HCEC 1CT (cell line): ENCODE results near the gene CIART.
"Not testable (repeated sequence)": the region's sequence is repeated elsewhere in the genome, so short reads cannot be mapped to it uniquely, and the experiment has no call there.

Experiments
- DNase-seq: peaks from one replicate; pipeline ENCODE4 v3.0.0-alpha.2; 2017

CIART gene, protein sequence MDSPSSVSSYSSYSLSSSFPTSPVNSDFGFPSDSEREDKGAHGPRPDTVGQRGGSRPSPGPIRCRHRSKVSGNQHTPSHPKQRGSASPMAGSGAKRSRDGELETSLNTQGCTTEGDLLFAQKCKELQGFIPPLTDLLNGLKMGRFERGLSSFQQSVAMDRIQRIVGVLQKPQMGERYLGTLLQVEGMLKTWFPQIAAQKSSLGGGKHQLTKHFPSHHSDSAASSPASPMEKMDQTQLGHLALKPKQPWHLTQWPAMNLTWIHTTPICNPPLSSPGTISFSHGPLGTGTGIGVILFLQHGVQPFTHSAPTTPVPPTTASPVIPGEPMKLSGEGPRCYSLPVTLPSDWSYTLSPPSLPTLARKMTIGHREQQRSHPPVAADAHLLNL

DNA sequence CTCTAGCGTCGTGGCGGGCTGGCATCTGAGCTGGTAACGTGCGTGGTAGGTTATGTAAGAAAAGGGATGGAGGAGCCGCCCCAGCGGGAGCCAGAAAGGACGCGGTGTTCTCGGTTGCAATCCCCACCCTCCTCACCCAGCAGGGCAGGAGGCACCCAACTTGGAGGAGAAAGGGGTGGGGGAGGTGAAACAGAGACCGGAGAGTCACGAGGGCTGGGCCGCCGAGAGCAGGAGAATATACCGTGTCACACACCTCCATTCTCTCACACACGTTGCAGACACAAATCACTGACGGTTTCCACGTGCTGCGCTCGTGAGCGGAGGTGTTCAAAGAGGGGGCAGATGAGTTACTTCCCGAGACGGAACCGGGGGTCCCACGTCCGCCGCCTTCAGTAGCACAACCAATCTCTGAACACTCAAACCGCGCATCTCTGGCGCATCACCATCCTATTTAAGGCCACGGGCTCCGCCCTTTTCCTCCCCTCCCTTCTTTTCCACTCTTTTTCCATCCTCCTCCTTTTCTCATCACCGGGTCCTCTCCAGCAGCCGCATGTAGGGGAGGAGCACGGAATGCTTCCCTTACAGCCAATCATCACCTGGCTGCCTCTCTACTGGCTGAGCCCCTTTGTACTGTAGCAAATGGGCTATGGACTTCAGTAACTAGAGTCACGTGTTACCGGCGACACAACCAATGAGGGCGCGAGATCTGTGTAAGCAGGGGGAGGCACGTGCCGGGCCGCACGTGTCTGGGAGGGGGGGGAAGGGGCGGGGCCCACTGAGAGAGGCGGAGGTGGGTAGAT, at the start of gene CIART:
Gene CIART, plus strand, starts transcription at position 797 of the 800 bp plus-strand sequence. CDS start 714 bp downstream, outside the sequence.
- peak; percentile 68 for DNase-seq

DNA sequence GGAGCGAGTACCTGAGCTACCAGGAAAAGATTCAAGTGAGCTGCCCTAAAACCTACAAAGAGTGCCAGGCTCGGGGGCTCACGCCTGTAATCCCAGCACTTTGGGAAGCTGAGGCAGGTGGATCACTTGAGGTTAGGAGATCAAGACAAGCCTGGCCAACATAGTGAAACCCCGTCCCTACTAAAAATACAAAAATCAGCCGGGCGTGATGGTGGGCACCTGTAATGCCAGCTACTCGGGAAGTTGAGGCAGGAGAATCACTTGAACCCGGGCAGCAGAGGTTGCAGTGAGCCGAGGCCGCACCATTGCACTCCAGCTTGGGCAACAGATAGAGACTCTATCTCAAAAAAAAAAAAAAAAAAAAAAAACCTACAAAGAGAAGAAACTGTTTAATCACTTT, 49.4 kb upstream of the CIART start:
- DNase-seq: not testable (repeated sequence)

DNA sequence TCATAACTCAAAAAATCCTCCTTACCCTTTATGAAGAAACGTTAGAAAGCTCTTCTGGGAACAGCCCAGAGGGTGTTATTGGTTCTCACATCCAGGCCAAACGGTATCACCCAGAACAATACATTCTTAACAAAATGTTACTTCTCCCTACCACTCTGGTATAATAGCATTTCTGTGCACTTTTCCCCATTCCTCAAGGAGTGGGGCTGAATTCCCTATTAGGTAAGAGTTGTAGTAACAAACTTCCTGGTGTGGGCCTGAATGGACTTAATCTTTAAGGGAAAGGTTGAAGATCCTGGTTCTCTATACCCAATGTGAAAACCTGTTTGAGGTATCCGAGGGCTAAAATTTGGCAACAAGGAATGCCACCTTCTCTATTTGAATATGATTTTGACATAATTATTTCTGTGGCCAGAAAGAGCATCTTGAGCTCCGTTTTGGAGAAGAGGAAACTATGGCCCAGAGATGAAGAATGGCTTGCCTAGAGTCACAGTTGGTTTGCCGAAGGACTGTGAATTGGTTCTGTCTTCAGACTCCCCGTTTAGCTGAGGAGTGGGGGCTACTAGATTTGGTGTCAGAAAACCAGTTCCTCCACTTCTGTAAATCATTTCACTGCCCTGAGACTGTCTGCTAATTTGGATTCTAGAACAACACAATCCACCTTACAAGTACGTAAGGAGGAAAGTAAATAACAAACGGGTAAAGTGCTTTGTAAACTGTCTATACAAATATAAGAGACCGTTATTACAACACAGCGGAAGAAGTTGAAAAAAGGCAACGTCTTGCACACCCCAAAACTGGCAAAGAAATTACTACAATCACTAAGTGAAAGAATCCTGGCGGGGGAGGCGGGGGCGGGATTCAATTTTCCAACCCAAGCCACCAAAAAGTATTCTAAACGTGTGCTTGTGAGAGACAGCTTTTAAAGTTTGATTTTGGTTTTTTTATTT, 48.7 kb upstream of the CIART start:
- peak; percentile 49 for DNase-seq

DNA sequence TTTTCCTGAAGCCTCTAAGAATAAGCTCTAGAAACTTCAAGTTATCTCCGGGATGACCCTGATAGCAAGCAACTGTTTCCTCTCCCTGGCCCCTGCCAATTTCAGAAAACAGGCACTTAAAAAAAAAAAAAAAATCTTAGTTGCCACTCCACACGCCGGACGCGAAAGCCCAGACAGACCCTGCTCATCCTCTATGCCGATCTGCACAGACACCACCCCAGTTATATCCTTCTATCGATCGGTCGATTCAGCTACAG, 48.1 kb upstream of the CIART start:
- DNase-seq: no peak

DNA sequence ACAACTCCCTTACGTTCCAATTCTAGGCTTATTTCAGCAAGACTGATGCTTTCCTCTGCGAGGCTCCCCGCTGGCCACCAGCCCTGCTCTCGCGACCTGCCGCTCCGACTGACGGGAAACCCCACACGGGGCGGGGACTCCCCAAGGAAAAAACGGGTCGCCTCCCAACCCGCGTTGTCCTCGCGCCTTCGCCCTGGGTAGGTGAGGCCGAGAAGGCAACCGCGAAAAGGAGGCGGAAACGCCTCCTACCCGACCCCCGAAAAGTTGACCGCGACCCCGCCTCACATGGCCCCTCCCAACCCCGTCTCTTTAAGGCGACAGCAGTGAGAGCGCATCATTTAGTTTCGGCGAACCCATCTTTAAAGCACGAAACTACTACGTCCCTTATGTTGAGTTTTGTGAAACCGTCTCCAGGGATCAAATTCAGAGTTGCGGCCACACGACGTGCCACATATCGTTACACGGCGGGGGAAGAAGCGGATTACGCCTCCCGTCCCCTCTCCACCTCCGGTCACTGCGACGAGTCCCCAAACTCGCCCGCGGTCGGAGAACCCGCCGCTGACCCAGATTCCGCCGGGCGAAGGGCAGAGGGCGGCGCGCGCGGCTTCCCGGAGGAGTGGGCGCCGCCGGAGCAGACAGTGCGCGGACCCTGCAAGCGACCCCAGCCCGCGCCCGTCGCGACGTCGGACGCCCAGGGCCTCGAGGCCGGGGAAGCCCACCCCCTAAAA, 47.6 kb upstream of the CIART start:
- peak; percentile 70 for DNase-seq

DNA sequence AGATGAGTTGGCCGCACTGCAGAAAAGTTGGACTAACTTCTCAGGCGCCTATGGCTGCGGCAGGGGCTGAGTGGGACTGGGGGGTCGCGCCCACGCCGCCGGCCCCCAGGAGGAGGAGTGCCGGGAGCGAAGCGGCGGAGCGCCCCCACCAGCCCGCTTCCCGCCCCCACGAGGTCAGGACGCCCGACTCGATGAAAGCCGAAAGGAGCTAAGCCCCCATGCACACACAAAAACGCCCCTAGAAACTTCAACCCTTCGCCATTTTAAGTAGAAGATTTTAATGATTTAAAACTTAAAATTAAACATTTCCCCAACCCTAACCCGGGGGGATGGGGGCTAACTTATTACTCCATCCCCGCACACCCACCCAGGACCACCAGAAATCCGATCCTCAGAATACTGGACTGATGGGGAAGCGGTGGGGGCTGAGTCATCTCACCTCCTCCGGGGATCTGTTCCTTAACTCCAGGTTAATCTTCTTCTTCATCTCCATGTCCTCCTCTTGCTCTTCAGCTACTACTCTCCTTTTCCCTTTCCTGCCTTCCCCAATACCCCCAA, 47.0 kb upstream of the CIART start:
- peak; percentile 12 for DNase-seq

DNA sequence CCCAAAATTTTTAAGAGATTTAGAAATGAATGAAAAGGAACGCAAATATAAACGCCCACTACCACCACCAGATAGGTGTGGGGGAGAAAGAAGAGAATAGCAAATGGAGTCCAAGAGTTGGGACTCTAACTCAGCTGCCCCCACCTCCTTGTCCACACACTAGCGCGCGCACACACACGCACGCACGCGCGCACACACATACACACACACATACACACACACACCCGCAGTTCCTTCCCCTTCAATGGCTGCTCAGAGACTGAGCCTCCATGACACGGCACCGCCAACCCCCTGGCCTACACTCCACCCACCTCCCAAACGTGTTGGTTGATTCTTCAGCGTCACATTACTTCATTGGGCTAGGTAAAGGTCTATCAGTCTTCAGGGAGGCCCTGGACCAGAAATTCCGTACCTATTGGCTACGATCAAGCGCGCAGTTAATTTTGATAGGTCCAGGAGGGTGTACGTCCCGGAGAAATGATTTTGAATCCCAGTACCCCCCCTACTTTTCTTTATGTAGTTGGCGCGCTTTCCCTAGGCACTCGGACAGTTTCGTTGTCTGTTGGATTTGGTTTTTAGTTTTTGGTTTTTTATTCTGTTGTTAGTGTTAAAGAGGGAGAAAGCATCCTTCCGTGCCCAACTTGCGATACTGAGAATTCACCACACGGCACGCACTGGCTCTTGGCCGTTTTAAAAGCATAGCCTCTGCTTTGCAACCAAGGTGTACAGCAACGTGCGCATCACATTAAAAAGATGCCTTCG, 46.3 kb upstream of the CIART start, which contains the start of gene ANP32E:
Gene ANP32E, minus strand, starts transcription at position 261 of the 762 bp plus-strand sequence. CDS start 326 bp downstream, outside the sequence.
- DNase-seq: peak; percentile 100

DNA sequence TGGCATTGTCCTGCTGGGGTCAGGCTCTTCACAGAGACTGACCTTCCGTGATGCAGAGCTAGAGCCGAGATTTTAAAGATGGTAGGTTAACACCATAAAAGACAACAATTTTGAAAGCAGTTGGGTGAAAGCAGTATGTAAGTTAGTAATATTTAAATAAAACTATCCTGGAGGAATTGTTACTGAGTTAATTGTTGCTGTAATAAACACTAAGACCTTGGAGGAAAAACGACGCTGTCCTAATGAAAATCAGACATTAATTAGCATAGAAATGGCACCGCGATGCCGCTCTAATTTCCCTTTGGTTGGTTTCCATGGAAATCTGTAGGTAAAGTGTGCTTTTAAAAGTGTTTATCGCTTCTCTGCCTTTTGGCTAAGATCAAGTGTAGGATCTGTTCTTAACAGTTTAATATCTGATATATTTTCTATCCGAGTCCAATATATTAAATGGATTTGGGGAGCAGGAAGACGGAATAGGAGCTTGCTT, 45.7 kb upstream of the CIART start:
- DNase-seq: no peak

DNA sequence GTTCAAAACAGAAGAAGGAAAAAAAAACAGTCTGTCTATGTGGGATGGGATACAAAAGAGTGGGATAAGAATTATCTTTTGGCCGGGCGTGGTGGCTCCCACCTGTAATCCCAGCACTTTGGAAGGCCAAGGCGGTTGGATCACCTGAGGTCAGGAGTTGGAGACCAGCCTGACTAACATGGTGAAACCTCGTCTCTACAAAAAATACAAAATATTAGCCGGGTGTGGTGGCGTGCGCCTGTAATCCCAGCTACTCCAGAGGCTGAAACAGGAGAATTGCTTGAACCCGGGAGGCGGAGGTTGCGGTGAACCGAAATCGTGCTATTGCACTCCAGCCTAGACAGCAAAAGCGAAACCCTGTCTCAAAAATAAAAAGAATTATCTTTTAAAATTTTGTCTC, 45.2 kb upstream of the CIART start:
- DNase-seq: not testable (repeated sequence)

DNA sequence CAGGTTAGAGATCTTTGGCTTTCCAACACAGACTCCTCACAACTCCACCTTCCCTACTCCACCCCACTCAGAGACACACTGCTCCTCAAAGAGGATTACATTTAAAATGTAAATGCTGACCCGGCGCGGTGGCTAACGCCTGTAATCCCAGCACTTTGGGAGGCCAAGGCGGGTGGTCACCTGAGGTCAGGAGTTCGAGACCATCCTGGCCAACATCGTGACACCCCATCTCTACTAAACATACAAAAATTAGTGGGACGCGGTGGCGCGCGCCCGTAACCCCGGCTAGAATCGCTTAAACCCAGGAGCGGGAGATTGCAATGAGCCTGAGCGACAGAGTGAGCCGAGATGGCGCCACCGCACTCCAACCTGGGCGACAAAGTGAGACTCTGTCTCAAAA, 44.6 kb upstream of the CIART start:
- no peak for DNase-seq

DNA sequence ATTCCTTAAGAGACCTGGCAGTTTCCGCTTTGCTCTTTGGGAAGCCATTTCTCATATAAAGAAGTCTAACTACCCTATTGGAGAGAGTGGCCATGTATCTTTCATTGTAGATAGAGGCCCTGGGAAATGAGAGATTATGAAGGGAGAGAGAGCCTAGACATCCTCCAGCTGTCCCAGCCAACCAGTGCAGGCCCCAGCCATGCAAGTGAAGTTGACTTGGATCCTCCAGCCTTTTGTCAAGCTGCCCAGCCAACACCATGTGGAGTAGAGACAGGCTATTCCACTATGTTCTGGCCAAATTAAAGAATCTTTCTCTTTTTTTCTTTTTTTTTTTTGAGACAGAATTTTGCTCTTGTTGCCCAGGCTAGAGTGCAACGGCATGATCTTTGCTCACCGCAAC, 39.4 kb upstream of the CIART start:
- no peak for DNase-seq

DNA sequence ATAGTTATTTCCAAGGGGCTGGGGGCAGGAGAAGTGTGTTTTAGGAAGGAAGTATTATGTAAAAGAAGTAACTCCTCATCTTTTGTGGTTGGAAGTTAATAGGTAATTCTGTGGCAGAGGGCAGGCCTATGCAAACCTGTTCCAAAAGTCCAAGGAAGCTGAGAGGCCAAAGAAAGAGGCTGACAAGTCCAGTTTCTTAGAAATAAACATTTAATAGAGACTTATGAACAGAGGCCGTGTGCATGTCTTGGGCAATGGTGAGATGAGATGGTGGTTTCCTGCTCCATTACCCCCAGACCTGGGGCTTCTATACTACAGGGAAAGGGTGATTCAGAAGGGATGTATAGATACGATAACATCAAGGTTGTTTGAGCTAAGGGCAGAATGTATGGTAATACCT, 32.4 kb upstream of the CIART start:
- no peak for DNase-seq

DNA sequence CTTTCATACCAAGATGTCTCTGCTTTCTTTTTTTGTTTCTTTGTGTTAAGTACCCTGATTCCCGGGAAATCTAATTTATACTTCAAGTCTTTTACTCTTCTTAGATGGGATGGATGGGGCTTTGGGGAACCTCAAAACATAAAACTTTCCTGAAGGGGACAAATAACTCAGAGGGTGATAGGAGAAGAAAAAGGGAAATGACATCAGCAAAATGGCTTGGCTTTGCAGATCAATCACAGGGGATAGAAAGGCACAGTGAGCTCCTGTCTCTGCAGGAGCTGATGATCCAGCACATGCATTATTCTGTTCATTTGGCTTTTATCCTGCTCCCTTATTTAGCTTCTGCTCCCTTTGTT, 26.2 kb upstream of the CIART start:
- no peak for DNase-seq

DNA sequence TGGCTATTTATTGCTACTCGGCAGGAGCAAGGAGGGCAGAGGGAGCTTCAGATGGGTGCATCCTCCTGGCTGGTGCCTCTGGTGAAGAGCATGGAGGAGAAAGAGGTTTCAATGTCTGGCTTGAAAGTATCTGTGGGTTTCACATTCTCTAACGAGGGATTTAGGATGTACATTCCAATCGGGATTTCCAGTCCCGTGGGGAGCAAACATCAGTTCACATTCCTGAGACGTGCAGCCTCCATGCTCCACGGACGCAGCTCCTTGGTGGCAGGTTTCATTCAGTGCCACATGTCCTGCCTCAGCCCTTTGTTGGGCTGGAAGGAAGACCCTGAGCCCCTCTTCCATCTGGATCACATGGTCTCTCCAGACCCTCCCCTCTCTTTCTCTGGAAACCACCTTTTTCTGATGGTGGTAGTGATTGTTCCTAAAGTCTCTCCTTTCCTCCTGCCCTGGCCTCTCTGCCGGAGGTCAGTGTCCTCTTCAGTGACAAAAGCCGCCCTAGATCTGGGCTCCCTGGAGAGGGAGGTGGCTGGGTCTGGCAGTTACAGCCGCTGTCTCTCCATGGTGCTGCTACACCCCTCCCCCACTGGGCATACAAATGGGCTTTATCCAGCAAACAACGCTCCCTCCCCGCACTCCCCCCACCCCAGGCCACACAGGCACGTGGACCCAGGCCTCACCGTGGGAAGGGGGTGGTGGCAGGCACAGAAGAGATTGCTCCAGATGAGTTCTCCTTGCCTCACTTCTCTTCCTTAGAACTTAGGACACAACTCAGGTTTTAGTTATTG, 25.6 kb upstream of the CIART start:
- no peak for DNase-seq

DNA sequence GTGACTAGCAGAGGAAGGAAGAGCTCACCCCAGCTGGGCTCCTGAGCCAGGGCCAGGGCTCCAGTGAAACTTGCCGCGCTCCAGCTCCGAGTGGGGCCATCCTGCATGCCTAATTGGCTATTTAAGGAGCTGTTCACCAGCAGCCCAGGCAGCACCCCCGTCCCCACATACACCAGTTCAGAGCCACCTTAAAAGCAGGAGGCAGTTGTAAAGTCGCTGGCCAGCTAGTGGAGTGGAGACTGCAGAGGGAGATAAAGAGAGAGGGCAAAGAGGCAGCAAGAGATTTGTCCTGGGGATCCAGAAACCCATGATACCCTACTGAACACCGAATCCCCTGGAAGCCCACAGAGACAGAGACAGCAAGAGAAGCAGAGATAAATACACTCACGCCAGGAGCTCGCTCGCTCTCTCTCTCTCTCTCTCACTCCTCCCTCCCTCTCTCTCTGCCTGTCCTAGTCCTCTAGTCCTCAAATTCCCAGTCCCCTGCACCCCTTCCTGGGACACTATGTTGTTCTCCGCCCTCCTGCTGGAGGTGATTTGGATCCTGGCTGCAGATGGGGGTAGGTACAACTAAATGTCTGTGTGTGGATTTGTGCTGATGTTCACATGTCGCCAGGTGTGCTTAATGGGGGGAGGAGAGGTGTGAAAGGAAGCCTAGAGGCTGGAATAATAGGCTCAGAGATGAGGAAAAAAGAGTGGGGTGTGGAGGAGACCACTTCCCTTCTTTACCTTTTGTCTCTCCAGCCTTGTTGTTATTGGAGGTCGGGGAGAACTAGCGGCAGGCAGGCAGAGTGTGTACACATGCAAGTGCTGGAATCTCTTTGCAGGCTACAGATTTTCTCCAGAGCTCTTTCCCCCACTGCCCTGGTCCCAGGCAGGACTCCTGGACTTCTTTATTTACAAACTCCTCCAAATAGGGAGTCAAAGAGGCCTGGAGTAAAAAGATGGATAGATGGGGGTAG, 24.4 kb upstream of the CIART start, which contains the start of gene CA14:
Gene CA14, plus strand, starts transcription at position 151 of the 962 bp plus-strand sequence. Its CDS starts 355 bp downstream, at position 506.
- DNase-seq: no peak

DNA sequence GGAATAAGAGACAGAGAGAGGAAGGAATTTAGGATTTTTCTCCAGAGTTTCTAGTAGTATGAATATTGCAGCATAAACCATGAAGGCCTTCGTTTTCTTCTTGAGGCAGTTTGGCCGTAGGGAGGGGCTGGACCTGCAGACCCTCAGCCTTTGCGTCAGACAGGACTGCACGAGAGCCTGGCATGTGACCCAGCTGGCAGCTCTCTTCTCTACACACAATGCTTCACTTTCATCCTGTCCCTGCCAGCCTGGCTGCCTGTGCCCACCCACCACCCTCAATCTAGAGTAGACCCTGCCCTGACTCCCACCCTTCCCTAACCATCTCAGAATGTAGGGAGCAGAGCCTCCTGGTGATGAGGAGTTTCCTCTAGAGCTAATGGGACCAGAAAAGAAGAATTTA, 23.1 kb upstream of the CIART start:
- DNase-seq: no peak

DNA sequence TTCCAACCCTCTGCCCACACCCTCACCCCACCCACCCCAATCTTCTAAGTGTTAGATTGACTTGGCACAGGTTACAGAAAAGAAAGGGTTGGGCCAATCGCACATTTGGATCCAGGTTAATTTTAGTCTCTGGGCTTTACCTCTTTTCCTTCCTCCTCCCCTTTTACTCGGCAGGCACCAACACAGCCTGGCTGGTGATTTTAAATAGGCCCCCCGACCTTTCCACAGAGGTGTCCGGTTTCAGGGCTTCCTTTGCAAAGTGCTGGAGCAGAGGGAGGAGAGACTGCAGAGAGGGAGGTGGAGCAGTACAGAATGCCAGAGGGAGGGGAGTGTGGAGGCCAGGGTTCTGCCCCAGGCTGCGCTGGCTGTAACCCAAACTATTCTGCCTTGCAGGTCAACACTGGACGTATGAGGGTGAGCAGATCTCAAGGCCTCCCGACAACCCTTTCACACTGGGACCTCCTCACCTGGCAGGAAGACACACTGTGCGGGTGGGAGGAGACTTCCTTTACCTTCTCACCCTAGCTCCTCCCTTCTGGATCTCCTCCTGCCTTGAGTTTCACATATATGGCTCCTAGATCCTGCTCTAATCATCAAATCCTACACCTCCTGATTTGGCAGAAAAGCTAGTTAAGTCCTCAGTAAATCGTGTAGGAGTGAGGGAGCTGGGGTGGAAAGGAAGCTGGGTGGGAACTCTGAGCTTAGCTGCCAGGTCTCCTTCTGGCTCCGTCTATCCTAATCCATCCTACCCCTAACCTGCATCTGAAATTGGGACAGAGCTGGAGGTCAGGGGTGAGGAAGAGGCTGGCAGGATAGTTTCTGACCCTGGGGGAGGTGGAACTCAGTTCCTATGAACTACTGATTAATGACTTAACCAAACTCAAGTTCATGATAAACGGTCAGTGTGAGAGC, 22.3 kb upstream of the CIART start:
- DNase-seq: no peak

DNA sequence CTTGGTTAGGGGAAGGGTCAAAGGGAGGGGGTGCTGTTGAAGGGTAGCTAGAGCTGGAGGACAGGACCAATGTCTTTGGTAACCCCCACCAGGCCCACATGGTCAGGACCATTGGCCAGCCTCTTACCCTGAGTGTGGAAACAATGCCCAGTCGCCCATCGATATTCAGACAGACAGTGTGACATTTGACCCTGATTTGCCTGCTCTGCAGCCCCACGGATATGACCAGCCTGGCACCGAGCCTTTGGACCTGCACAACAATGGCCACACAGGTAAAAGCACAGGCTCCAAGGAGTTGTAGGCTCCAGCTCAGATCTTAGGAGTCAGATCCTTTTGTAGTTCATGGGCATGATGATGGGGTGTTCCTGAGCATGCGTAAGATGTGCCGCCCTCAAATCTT, 21.0 kb upstream of the CIART start:
- DNase-seq: no peak
